ENCODE measurements around the gene CSRP3.

The CSRP3 gene

GRCh38 chr11:19199771-19200170 is 2.0 kb downstream of the CSRP3 start:
- Histone ChIP-seq H3K14ac (ENCODE audit: low read length) (no peak overlapping the region), H2BK5ac (ENCODE audit: low read depth, low read length, poor library complexity) (no peak overlapping the region), H3K9me3 (ENCODE audit: insufficient read depth, low read depth, low read length) (peaks cover 2% of the 10 kb centered on the region), H3K79me2 (ENCODE audit: control insufficient read depth, insufficient read depth, low read length, poor library complexity) (no peaks in the 10 kb centered on the region), H4K12ac (ENCODE audit: low read depth, low read length) (no peak overlapping the region), H2BK120ac (ENCODE audit: insufficient read depth, low read length, poor library complexity) (no peak overlapping the region), H3K4me3 (ENCODE audit: low read depth, low read length) (no peak overlapping the region), H4K8ac (ENCODE audit: low read depth, low read length) (no peak overlapping the region), H3K9ac (ENCODE audit: low read length) (no peak overlapping the region), H4K91ac (ENCODE audit: low read depth, low read length) (no peak overlapping the region), H2AK5ac (ENCODE audit: low read length) (no peak overlapping the region), H3K4me1 (ENCODE audit: control insufficient read depth in 1 of 2, insufficient read depth in 2 of 2, low read length in 2 of 2) (no peaks in the 10 kb centered on the region), H2AFZ (ENCODE audit: insufficient read depth, low read length, poor library complexity) (no peak overlapping the region), H3K27ac (ENCODE audit: low read depth, low read length) (no peak overlapping the region), H3K79me1 (ENCODE audit: low read length) (no peaks in the 10 kb centered on the region), H3K27me3 (ENCODE audit: insufficient read depth, low read length) (no peaks in the 10 kb centered on the region), H3K18ac (ENCODE audit: low read length) (no peak overlapping the region), H3K23ac (ENCODE audit: low read length) (no peak overlapping the region), H3K36me3 (ENCODE audit: control insufficient read depth in 1 of 2, insufficient read depth in 2 of 2, low read length in 2 of 2) (no peaks in the 10 kb centered on the region), H2BK12ac (ENCODE audit: low read length) (no peak overlapping the region), H3K4me2 (ENCODE audit: low read length) (no peak overlapping the region), H3K4ac (ENCODE audit: low read depth, low read length) (no peak overlapping the region)
- no CpG with 5 or more reads among the region's 3 CpGs for WGBS (ENCODE audit: extremely low coverage, insufficient coverage, insufficient read length)
- DNase-seq, result no peak

DNA sequence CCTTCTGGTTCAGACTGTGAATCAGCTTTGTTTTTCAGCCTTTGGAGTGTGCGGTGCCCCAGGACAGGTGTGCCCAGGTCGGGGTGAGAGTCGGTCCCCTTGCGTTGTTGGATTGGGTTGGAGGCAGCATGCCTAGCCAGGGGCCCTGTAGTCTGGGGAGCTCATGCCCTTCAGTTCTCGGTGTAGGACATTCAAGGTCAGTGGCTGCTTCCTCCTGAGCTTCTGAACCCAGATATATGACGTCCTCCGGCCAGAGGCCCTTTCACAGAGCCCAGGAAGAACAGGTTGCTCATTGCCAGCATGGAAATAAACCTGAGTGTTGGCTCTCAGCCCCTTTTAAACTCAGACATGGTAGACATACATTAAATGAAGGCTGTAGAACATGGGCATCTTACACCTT is 2.7 kb downstream of the CSRP3 start:
- no peak overlapping the region for H4K91ac ChIP-seq (ENCODE audit: low read depth, low read length)
- H3K9ac ChIP-seq (ENCODE audit: low read length), result no peak overlapping the region
- no peak overlapping the region for H3K4me2 ChIP-seq (ENCODE audit: low read length)
- H3K4me1 ChIP-seq (ENCODE audit: control insufficient read depth in 1 of 2, insufficient read depth in 2 of 2, low read length in 2 of 2), result no peaks in the 10 kb centered on the region
- H2BK120ac ChIP-seq (ENCODE audit: insufficient read depth, low read length, poor library complexity), result no peak overlapping the region
- H3K9me3 ChIP-seq (ENCODE audit: insufficient read depth, low read depth, low read length), result peaks cover 2% of the 10 kb centered on the region
- no peak overlapping the region for H4K8ac ChIP-seq (ENCODE audit: low read depth, low read length)
- H3K27me3 ChIP-seq (ENCODE audit: insufficient read depth, low read length), result no peaks in the 10 kb centered on the region
- no peak overlapping the region for H3K14ac ChIP-seq (ENCODE audit: low read length)
- H3K23ac ChIP-seq (ENCODE audit: low read length), result no peak overlapping the region
- no peaks in the 10 kb centered on the region for H3K36me3 ChIP-seq (ENCODE audit: control insufficient read depth in 1 of 2, insufficient read depth in 2 of 2, low read length in 2 of 2)
- H4K12ac ChIP-seq (ENCODE audit: low read depth, low read length), result no peak overlapping the region
- H3K79me2 ChIP-seq (ENCODE audit: control insufficient read depth, insufficient read depth, low read length, poor library complexity), result no peaks in the 10 kb centered on the region
- H2BK12ac ChIP-seq (ENCODE audit: low read length), result no peak overlapping the region
- no peak for DNase-seq
- no peak overlapping the region for H3K4ac ChIP-seq (ENCODE audit: low read depth, low read length)
- H2AK5ac ChIP-seq (ENCODE audit: low read length), result no peak overlapping the region
- no peak overlapping the region for H3K27ac ChIP-seq (ENCODE audit: low read depth, low read length)
- H3K18ac ChIP-seq (ENCODE audit: low read length), result no peak overlapping the region
- no CpG with 5 or more reads among the region's 7 CpGs for WGBS (ENCODE audit: extremely low coverage, insufficient coverage, insufficient read length)
- H3K79me1 ChIP-seq (ENCODE audit: low read length), result no peaks in the 10 kb centered on the region
- H2BK5ac ChIP-seq (ENCODE audit: low read depth, low read length, poor library complexity), result no peak overlapping the region
- H3K4me3 ChIP-seq (ENCODE audit: low read depth, low read length), result no peak overlapping the region
- H2AFZ ChIP-seq (ENCODE audit: insufficient read depth, low read length, poor library complexity), result no peak overlapping the region

- H3K36me3 ChIP-seq (ENCODE audit: control insufficient read depth in 1 of 2, insufficient read depth in 2 of 2, low read length in 2 of 2), result no peaks in the 10 kb centered on the region
- no peaks in the 10 kb centered on the region for H3K4me1 ChIP-seq (ENCODE audit: control insufficient read depth in 1 of 2, insufficient read depth in 2 of 2, low read length in 2 of 2)
- no peaks in the 10 kb centered on the region for H3K79me1 ChIP-seq (ENCODE audit: low read length)
- H3K18ac ChIP-seq (ENCODE audit: low read length), result no peak overlapping the region
- H3K27ac ChIP-seq (ENCODE audit: low read depth, low read length), result no peak overlapping the region
- no peak overlapping the region for H2BK5ac ChIP-seq (ENCODE audit: low read depth, low read length, poor library complexity)
- no peak overlapping the region for H3K4ac ChIP-seq (ENCODE audit: low read depth, low read length)
- H3K9ac ChIP-seq (ENCODE audit: low read length), result no peak overlapping the region
- no peak overlapping the region for H3K4me3 ChIP-seq (ENCODE audit: low read depth, low read length)
- H3K79me2 ChIP-seq (ENCODE audit: control insufficient read depth, insufficient read depth, low read length, poor library complexity), result no peaks in the 10 kb centered on the region
- no CpG with 5 or more reads among the region's 6 CpGs for WGBS (ENCODE audit: extremely low coverage, insufficient coverage, insufficient read length)
- no peaks in the 10 kb centered on the region for H3K27me3 ChIP-seq (ENCODE audit: insufficient read depth, low read length)
- H4K91ac ChIP-seq (ENCODE audit: low read depth, low read length), result no peak overlapping the region
- no peak overlapping the region for H2BK12ac ChIP-seq (ENCODE audit: low read length)
- H2AFZ ChIP-seq (ENCODE audit: insufficient read depth, low read length, poor library complexity), result no peak overlapping the region
- no peak overlapping the region for H3K4me2 ChIP-seq (ENCODE audit: low read length)
- no peak overlapping the region for H4K12ac ChIP-seq (ENCODE audit: low read depth, low read length)
- no peak overlapping the region for H3K23ac ChIP-seq (ENCODE audit: low read length)
- no peak overlapping the region for H4K8ac ChIP-seq (ENCODE audit: low read depth, low read length)
- no peaks in the 10 kb centered on the region for H3K9me3 ChIP-seq (ENCODE audit: insufficient read depth, low read depth, low read length)
- no peak overlapping the region for H2BK120ac ChIP-seq (ENCODE audit: insufficient read depth, low read length, poor library complexity)
- DNase-seq, result peak in 1 of 2 donors; percentile 6
- H2AK5ac ChIP-seq (ENCODE audit: low read length), result no peak overlapping the region
- H3K14ac ChIP-seq (ENCODE audit: low read length), result no peak overlapping the region
These were observed 5.4 kb downstream of the CSRP3 start for GRCh38 chr11:19196432-19196831.

DNA sequence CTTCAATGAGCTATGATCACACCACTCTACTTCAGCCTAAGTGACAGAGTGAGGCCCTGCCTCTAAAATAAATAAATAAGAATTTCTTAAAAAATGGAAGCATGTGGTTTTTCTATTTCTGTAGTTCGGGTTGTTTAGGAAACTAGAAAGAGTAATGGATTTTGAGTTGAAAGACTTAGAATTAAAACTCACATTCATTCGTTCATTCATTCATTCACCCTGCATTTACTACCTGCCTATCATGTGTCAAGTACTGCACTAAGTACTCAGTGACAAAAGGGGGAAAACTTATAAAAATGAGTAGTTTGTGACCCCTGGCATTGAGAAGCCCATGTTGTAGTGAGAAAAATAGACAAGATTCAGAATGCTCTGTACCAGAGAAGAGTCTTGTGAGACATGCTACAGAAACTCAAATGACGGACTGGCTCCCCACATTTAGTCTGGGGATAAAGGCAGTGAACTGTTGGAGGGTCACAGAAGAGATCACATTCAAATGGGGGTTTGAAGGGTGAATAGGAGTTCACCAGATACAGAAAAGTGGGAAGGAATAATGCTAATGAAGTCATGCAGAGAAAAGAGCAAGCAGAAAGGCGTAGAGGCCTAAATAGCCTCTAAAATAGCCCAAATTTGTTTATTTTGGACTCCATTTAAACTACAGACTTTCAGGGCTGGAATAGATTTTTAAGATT is 7.0 kb downstream of the CSRP3 start:
- H3K79me1 ChIP-seq (ENCODE audit: low read length), result no peaks in the 10 kb centered on the region
- no peak overlapping the region for H2BK5ac ChIP-seq (ENCODE audit: low read depth, low read length, poor library complexity)
- no peak for DNase-seq
- H3K4me1 ChIP-seq (ENCODE audit: control insufficient read depth in 1 of 2, insufficient read depth in 2 of 2, low read length in 2 of 2), result no peaks in the 10 kb centered on the region
- no peak overlapping the region for H3K18ac ChIP-seq (ENCODE audit: low read length)
- H3K79me2 ChIP-seq (ENCODE audit: control insufficient read depth, insufficient read depth, low read length, poor library complexity), result no peaks in the 10 kb centered on the region
- H3K9me3 ChIP-seq (ENCODE audit: insufficient read depth, low read depth, low read length), result no peaks in the 10 kb centered on the region
- no peak overlapping the region for H4K12ac ChIP-seq (ENCODE audit: low read depth, low read length)
- no peak overlapping the region for H3K9ac ChIP-seq (ENCODE audit: low read length)
- H2BK120ac ChIP-seq (ENCODE audit: insufficient read depth, low read length, poor library complexity), result no peak overlapping the region
- H3K14ac ChIP-seq (ENCODE audit: low read length), result no peak overlapping the region
- no peak overlapping the region for H2AFZ ChIP-seq (ENCODE audit: insufficient read depth, low read length, poor library complexity)
- H3K27ac ChIP-seq (ENCODE audit: low read depth, low read length), result no peak overlapping the region
- no peak overlapping the region for H2AK5ac ChIP-seq (ENCODE audit: low read length)
- H3K4me3 ChIP-seq (ENCODE audit: low read depth, low read length), result no peak overlapping the region
- no peak overlapping the region for H3K4ac ChIP-seq (ENCODE audit: low read depth, low read length)
- H3K36me3 ChIP-seq (ENCODE audit: control insufficient read depth in 1 of 2, insufficient read depth in 2 of 2, low read length in 2 of 2), result no peaks in the 10 kb centered on the region
- no peak overlapping the region for H3K4me2 ChIP-seq (ENCODE audit: low read length)
- no peak overlapping the region for H4K8ac ChIP-seq (ENCODE audit: low read depth, low read length)
- H2BK12ac ChIP-seq (ENCODE audit: low read length), result no peak overlapping the region
- no peak overlapping the region for H4K91ac ChIP-seq (ENCODE audit: low read depth, low read length)
- H3K23ac ChIP-seq (ENCODE audit: low read length), result no peak overlapping the region
- no CpG with 5 or more reads among the region's 4 CpGs for WGBS (ENCODE audit: extremely low coverage, insufficient coverage, insufficient read length)
- H3K27me3 ChIP-seq (ENCODE audit: insufficient read depth, low read length), result no peaks in the 10 kb centered on the region

Data from trophoblast cell (in vitro differentiated cells and primary cell).